DND-41 (cell line): ENCODE results near the gene MAGI1.
"Not testable (repeated sequence)": the region's sequence is repeated elsewhere in the genome, so short reads cannot be mapped to it uniquely, and the experiment has no call there.

Experiments used
- ATAC-seq: fragments of 200-7000 bp; cut with Tn5 transposase; 3 replicates; pipeline ENCODE4 v1.9.1; 2021; ENCODE audit warnings: low read depth; ENCODE audit not compliant: insufficient read depth
- DNase-seq: peaks from one replicate; pipeline ENCODE4 v3.0.0-alpha.2; 2020
- H2AFZ ChIP-seq: 2 replicates; pipeline ENCODE4 v1.6.0; 2012; ENCODE audit warnings: low read depth, low read length
- H3K27ac ChIP-seq: 2 replicates; pipeline ENCODE4 v1.5.1; 2012; ENCODE audit warnings: low read length, inconsistent platforms
- H3K27me3 ChIP-seq: fragments of 200-600 bp; sonication (generic); 2 replicates; pipeline ENCODE4 v1.6.0; 2012; ENCODE audit warnings: low read length, mild to moderate bottlenecking, inconsistent platforms; ENCODE audit not compliant: insufficient read depth, poor library complexity
- H3K36me3 ChIP-seq: 2 replicates; pipeline ENCODE4 v1.5.1; 2012; ENCODE audit warnings: low read length, inconsistent platforms; ENCODE audit not compliant: insufficient read depth
- H3K4me1 ChIP-seq: 2 replicates; pipeline ENCODE4 v1.5.1; 2012; ENCODE audit warnings: mild to moderate bottlenecking, low read length; ENCODE audit not compliant: insufficient read depth
- H3K4me2 ChIP-seq: 2 replicates; pipeline ENCODE4 v1.6.0; 2012; ENCODE audit warnings: mild to moderate bottlenecking, moderate library complexity, low read length, inconsistent platforms; ENCODE audit not compliant: insufficient read depth
- H3K4me3 ChIP-seq, 2 experiments: fragments of 200-600 bp in 1 of 2; shearing (Covaris generic) in 1 of 2; 2 replicates each; pipeline ENCODE4 v1.5.1; 2012 to 2016; ENCODE audit warnings: inconsistent platforms in 2 of 2, low read length in 2 of 2, mild to moderate bottlenecking in 2 of 2, low read depth in 1 of 2, moderate library complexity in 1 of 2
- H3K79me2 ChIP-seq: 2 replicates; pipeline ENCODE4 v1.6.0; 2012; ENCODE audit warnings: low read length, inconsistent platforms; ENCODE audit not compliant: insufficient read depth
- H3K9ac ChIP-seq: 2 replicates; pipeline ENCODE4 v1.6.0; 2012; ENCODE audit warnings: low read depth, mild to moderate bottlenecking, inconsistent platforms, low read length, moderate library complexity
- H3K9me3 ChIP-seq: 2 replicates; pipeline ENCODE4 v1.5.1; 2012; ENCODE audit warnings: low read length, moderate library complexity, mild to moderate bottlenecking, inconsistent platforms; ENCODE audit not compliant: insufficient read depth, severe bottlenecking
- H4K20me1 ChIP-seq: 2 replicates; pipeline ENCODE4 v1.6.0; 2012; ENCODE audit warnings: low read length; ENCODE audit not compliant: insufficient read depth
- EZH2 ChIP-seq: IDR thresholded peaks from 3 replicates; pipeline ENCODE4 v1.6.1; 2012; ENCODE audit warnings: borderline replicate concordance, low read depth, mild to moderate bottlenecking, moderate library complexity, low read length, inconsistent platforms; ENCODE audit not compliant: severe bottlenecking
- TF ChIP-seq, protein P1 (sequence below): IDR thresholded peaks from 2 replicates; pipeline ENCODE4 v1.5.1; 2012; ENCODE audit warnings: borderline replicate concordance, low read length, moderate library complexity, mild to moderate bottlenecking; ENCODE audit not compliant: poor library complexity, severe bottlenecking; ENCODE audit errors: extremely low read depth

Gene MAGI1

DNA sequence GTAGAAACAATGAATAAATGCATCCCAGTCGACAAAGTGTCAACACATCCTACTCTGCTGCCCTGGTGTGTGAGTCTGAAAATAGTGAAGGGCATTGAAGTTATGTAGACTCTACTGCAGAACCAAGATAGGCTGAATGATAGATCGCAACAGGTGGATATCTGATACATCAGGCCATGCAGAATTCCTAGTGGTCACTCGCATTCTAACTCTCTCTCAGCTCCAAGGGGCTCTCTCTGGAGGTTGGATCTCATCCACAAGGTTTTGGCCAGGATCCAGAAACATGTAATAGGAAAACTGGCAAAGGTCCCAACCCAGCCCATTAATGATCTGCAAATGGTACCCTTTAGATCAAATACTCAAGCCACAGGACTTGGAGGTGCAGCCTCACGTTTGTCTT is 514.1 kb downstream of the MAGI1 start:
- no peak for DNase-seq
- Histone ChIP-seq H3K36me3 (no peaks in the 10 kb centered on the region), H4K20me1 (no peaks in the 10 kb centered on the region), H3K79me2 (no peaks in the 10 kb centered on the region), H3K4me3 (no peak overlapping the region), H3K27me3 (no peaks in the 10 kb centered on the region), H3K4me2 (no peak overlapping the region), H3K9me3 (no peaks in the 10 kb centered on the region), H3K27ac (no peak overlapping the region), H3K4me1 (no peaks in the 10 kb centered on the region), H2AFZ (no peak overlapping the region), H3K9ac (no peak overlapping the region)
- TF ChIP-seq, protein P1, sequence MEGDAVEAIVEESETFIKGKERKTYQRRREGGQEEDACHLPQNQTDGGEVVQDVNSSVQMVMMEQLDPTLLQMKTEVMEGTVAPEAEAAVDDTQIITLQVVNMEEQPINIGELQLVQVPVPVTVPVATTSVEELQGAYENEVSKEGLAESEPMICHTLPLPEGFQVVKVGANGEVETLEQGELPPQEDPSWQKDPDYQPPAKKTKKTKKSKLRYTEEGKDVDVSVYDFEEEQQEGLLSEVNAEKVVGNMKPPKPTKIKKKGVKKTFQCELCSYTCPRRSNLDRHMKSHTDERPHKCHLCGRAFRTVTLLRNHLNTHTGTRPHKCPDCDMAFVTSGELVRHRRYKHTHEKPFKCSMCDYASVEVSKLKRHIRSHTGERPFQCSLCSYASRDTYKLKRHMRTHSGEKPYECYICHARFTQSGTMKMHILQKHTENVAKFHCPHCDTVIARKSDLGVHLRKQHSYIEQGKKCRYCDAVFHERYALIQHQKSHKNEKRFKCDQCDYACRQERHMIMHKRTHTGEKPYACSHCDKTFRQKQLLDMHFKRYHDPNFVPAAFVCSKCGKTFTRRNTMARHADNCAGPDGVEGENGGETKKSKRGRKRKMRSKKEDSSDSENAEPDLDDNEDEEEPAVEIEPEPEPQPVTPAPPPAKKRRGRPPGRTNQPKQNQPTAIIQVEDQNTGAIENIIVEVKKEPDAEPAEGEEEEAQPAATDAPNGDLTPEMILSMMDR: no peak
- no peak for TF ChIP-seq EZH2
- no peak for ATAC-seq

DNA sequence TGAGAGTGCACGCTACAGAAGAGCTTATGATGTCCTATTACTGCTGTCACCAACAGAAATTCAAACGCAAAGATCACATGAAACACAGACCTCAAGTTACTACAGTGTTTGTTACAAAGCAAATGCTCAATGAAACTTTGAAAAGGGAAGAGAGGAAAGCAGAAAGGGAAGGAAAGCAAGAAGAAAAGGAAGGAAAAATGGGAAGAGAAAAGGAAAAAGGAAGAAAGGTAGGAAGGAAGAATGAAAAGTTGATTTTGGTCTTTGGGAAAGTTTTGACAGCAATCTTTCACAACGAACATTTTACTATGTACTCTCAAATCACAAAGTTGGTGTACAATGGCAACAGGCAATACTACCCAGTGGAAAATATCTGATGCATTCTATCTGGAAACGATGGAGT is 514.8 kb downstream of the MAGI1 start:
- Histone ChIP-seq H3K9me3 (no peaks in the 10 kb centered on the region), H3K4me2 (no peak overlapping the region), H3K4me1 (no peaks in the 10 kb centered on the region), H2AFZ (no peak overlapping the region), H3K27ac (no peak overlapping the region), H4K20me1 (no peaks in the 10 kb centered on the region), H3K4me3 (no peak overlapping the region), H3K79me2 (no peaks in the 10 kb centered on the region), H3K36me3 (no peaks in the 10 kb centered on the region), H3K9ac (no peak overlapping the region), H3K27me3 (no peaks in the 10 kb centered on the region)
- DNase-seq (no peak), ATAC-seq (no peak)
- TF ChIP-seq EZH2: no peak
- TF ChIP-seq, protein P1: no peak

DNA sequence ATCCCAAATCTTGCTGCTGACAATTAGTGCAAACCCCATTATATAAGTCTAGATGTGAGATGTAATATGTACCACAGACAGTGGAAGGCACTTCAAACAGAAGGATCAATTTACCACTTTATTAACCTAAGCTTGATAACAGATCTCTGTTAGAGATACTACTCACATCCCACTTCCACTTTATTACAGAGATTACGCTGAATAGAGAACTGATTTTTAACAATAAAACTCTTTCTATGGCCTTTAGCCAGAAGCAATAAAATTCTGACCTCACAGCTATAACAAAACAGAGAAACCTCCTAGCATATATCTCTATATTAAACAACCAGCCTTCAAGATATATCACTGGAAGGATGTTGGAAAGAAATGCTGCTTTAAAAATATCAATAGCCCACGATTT is 517.7 kb downstream of the MAGI1 start:
- Histone ChIP-seq H3K4me1 (no peaks in the 10 kb centered on the region), H2AFZ (no peak overlapping the region), H3K27me3 (no peaks in the 10 kb centered on the region), H3K36me3 (no peaks in the 10 kb centered on the region), H3K79me2 (no peaks in the 10 kb centered on the region), H4K20me1 (no peaks in the 10 kb centered on the region), H3K9me3 (no peaks in the 10 kb centered on the region), H3K4me2 (no peak overlapping the region), H3K9ac (no peak overlapping the region), H3K27ac (no peak overlapping the region), H3K4me3 (no peak overlapping the region)
- no peak for ATAC-seq
- TF ChIP-seq, protein P1: no peak
- TF ChIP-seq EZH2: no peak
- DNase-seq: no peak

DNA sequence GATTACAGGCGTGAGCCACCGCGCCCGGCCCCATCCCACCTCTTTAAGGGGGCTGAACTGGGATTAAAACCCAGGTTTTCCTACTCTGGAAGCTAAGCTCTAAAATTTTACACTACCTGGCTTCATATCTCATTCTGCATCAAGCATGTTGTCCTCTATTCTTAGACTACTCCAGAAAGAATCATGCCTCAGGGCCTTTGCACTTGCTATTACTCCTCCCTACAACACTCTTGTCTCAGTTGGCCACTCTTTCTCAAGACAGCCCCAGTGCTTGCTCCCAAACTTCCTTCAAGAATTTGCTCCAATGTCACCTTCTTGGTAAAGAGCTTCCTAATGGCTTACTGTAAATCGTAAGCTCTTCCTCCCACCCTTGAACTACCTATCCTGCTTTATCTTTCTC is 521.7 kb downstream of the MAGI1 start:
- Histone ChIP-seq H3K9me3 (no peaks in the 10 kb centered on the region), H3K27me3 (no peaks in the 10 kb centered on the region), H3K4me1 (no peaks in the 10 kb centered on the region), H3K4me2 (no peak overlapping the region), H3K79me2 (no peaks in the 10 kb centered on the region), H2AFZ (no peak overlapping the region), H4K20me1 (no peaks in the 10 kb centered on the region), H3K4me3 (no peak overlapping the region), H3K36me3 (no peaks in the 10 kb centered on the region), H3K9ac (no peak overlapping the region), H3K27ac (no peak overlapping the region)
- ATAC-seq: no peak
- TF ChIP-seq, protein P1: no peak
- no peak for TF ChIP-seq EZH2
- no peak for DNase-seq

DNA sequence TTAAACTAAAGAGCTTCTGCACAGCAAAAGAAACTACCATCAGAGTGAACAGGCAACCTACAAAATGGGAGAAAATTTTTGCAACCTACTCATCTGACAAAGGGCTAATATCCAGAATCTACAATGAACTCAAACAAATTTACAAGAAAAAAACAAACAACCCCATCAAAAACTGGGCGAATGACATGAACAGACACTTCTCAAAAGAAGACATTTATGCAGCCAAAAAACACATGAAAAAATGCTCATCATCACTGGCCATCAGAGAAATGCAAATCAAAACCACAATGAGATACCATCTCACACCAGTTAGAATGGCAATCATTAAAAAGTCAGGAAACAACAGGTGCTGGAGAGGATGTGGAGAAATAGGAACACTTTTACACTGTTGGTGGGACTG is 524.4 kb downstream of the MAGI1 start:
- not testable (repeated sequence) for H3K27me3 ChIP-seq, H3K79me2 ChIP-seq, H3K4me1 ChIP-seq, H3K36me3 ChIP-seq, H3K4me2 ChIP-seq, H3K27ac ChIP-seq, ATAC-seq, H2AFZ ChIP-seq, H3K4me3 ChIP-seq, H4K20me1 ChIP-seq, H3K9ac ChIP-seq, H3K9me3 ChIP-seq, DNase-seq

DNA sequence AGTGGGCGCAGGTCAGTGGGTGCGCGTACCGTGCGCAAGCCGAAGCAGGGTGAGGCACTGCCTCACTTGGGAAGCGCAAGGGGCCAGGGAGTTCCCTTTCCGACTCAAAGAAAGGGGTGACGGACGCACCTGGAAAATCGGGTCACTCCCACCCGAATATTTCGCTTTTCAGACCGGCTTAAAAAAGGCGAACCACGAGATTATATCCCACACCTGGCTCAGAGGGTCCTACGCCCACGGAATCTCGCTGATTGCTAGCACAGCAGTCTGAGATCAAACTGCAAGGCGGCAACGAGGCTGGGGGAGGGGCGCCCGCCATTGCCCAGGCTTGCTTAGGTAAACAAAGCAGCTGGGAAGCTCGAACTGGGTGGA is 529.3 kb downstream of the MAGI1 start:
- not testable (repeated sequence) for H3K27me3 ChIP-seq, H3K9ac ChIP-seq, H3K36me3 ChIP-seq, H3K4me3 ChIP-seq, ATAC-seq, H3K9me3 ChIP-seq, H3K4me1 ChIP-seq, H4K20me1 ChIP-seq, H3K79me2 ChIP-seq, H2AFZ ChIP-seq, H3K4me2 ChIP-seq, H3K27ac ChIP-seq, DNase-seq
